ENCODE measurements around the gene TMPRSS11A.

- TF ChIP-seq, protein P1, sequence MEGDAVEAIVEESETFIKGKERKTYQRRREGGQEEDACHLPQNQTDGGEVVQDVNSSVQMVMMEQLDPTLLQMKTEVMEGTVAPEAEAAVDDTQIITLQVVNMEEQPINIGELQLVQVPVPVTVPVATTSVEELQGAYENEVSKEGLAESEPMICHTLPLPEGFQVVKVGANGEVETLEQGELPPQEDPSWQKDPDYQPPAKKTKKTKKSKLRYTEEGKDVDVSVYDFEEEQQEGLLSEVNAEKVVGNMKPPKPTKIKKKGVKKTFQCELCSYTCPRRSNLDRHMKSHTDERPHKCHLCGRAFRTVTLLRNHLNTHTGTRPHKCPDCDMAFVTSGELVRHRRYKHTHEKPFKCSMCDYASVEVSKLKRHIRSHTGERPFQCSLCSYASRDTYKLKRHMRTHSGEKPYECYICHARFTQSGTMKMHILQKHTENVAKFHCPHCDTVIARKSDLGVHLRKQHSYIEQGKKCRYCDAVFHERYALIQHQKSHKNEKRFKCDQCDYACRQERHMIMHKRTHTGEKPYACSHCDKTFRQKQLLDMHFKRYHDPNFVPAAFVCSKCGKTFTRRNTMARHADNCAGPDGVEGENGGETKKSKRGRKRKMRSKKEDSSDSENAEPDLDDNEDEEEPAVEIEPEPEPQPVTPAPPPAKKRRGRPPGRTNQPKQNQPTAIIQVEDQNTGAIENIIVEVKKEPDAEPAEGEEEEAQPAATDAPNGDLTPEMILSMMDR (IDR thresholded peaks at IDR 0.05; ENCODE audit: low read depth, low read length) = no peak
- no peak for TF ChIP-seq MAX (IDR thresholded peaks at IDR 0.05; ENCODE audit: low read depth, low read length)
These were observed 39.6 kb upstream of the TMPRSS11A start for GRCh38 chr4:68002906-68003305.
